Nephron progenitor cell (in vitro differentiated cells): ENCODE measurements around the gene HDDC3.
"Not testable (repeated sequence)": the region's sequence is repeated elsewhere in the genome, so short reads cannot be mapped to it uniquely, and the experiment has no call there.

Experiments
- DNase-seq: peaks from one replicate; pipeline ENCODE4 v3.0.0; 2021
- H3K27ac Mint-ChIP-seq: 2 replicates; pipeline ENCODE4 v1.8.0; 2021; ENCODE audit warnings: mild to moderate bottlenecking, moderate library complexity, mixed read lengths
- H3K27me3 Mint-ChIP-seq: 2 replicates; pipeline ENCODE4 v1.8.0; 2021; ENCODE audit warnings: mild to moderate bottlenecking, low read depth, mixed read lengths; ENCODE audit not compliant: poor library complexity
- H3K36me3 Mint-ChIP-seq: 2 replicates; pipeline ENCODE4 v1.8.0; 2021; ENCODE audit warnings: low read depth, mixed read lengths
- H3K4me1 Mint-ChIP-seq: 2 replicates; pipeline ENCODE4 v1.8.0; 2021; ENCODE audit warnings: mixed read lengths
- H3K4me3 Mint-ChIP-seq: 2 replicates; pipeline ENCODE4 v1.8.0; 2021; ENCODE audit warnings: mild to moderate bottlenecking, moderate library complexity, mixed read lengths
- H3K9me3 Mint-ChIP-seq: 2 replicates; pipeline ENCODE4 v1.8.0; 2021; ENCODE audit warnings: mild to moderate bottlenecking, moderate library complexity, mixed read lengths
- CTCF ChIP-seq: fragments of 200-600 bp; sonication (generic); IDR thresholded peaks from 2 replicates; pipeline ENCODE4 v1.5.0; 2021; ENCODE audit warnings: antibody characterized with exemption

HDDC3 gene

GRCh38 chr15:90911302-90911623 lies 21.1 kb downstream of the HDDC3 start:
- no peaks in the 10 kb centered on the region for H3K27me3 Mint-ChIP-seq
- H3K4me3 Mint-ChIP-seq = no peak overlapping the region
- peaks cover 13% of the 10 kb centered on the region for H3K4me1 Mint-ChIP-seq
- TF ChIP-seq CTCF = no peak
- H3K36me3 Mint-ChIP-seq = peaks cover 31% of the 10 kb centered on the region
- H3K27ac Mint-ChIP-seq = no peak overlapping the region
- no peak for DNase-seq
- H3K9me3 Mint-ChIP-seq = no peaks in the 10 kb centered on the region

- Mint-ChIP-seq H3K27me3 (no peaks in the 10 kb centered on the region), H3K9me3 (no peaks in the 10 kb centered on the region), H3K4me3 (no peak overlapping the region), H3K36me3 (peaks cover 36% of the 10 kb centered on the region), H3K27ac (no peak overlapping the region), H3K4me1 (peaks cover 7% of the 10 kb centered on the region)
- no peak for DNase-seq
- no peak for TF ChIP-seq CTCF
These were observed 21.7 kb downstream of the HDDC3 start for GRCh38 chr15:90910441-90911301.

- no peaks in the 10 kb centered on the region for H3K9me3 Mint-ChIP-seq
These were observed 22.4 kb downstream of the HDDC3 start for GRCh38 chr15:90909976-90910375.

GRCh38 chr15:90909449-90909848 lies 22.9 kb downstream of the HDDC3 start:
- not testable (repeated sequence) for H3K9me3 Mint-ChIP-seq, DNase-seq, H3K4me3 Mint-ChIP-seq, H3K27me3 Mint-ChIP-seq, H3K4me1 Mint-ChIP-seq, H3K27ac Mint-ChIP-seq
- H3K36me3 Mint-ChIP-seq = peaks cover 38% of the 10 kb centered on the region

More at GRCh38 chr15:90909976-90910375, 22.4 kb downstream of the HDDC3 start:
- Mint-ChIP-seq H3K36me3 (peaks cover 38% of the 10 kb centered on the region), H3K4me1 (peaks cover 3% of the 10 kb centered on the region), H3K27ac (no peak overlapping the region), H3K27me3 (peaks cover 5% of the 10 kb centered on the region), H3K4me3 (no peak overlapping the region)
- no peak for TF ChIP-seq CTCF
- DNase-seq = no peak

- Mint-ChIP-seq H3K4me3 (no peak overlapping the region), H3K4me1 (peaks cover 12% of the 10 kb centered on the region), H3K27me3 (peaks cover 13% of the 10 kb centered on the region), H3K36me3 (peaks cover 33% of the 10 kb centered on the region), H3K9me3 (no peaks in the 10 kb centered on the region), H3K27ac (no peak overlapping the region)
- DNase-seq = no peak
- no peak for TF ChIP-seq CTCF
These were observed 24.4 kb downstream of the HDDC3 start for GRCh38 chr15:90907838-90908507.

GRCh38 chr15:90907051-90907660 lies 25.2 kb downstream of the HDDC3 start:
- DNase-seq = no peak
- H3K4me3 Mint-ChIP-seq = no peak overlapping the region
- H3K27ac Mint-ChIP-seq = no peak overlapping the region
- no peaks in the 10 kb centered on the region for H3K9me3 Mint-ChIP-seq
- peaks cover 32% of the 10 kb centered on the region for H3K36me3 Mint-ChIP-seq
- TF ChIP-seq CTCF = no peak
- H3K4me1 Mint-ChIP-seq = peaks cover 12% of the 10 kb centered on the region
- peaks cover 13% of the 10 kb centered on the region for H3K27me3 Mint-ChIP-seq
